NCI-H82 treated with DMSO at 0.1 percent for 48 hours (cell line): Measurements from ENCODE around the gene CER1.
A peak's percentile ranks its signal among the peaks of the same experiment; 100 is the strongest.

Experiments used
- DNase-seq: peaks from one replicate; lab custom pipeline; 2025; ENCODE audit not compliant: unreplicated experiment; lab: John Stamatoyannopoulos, UW

The CER1 gene

DNA sequence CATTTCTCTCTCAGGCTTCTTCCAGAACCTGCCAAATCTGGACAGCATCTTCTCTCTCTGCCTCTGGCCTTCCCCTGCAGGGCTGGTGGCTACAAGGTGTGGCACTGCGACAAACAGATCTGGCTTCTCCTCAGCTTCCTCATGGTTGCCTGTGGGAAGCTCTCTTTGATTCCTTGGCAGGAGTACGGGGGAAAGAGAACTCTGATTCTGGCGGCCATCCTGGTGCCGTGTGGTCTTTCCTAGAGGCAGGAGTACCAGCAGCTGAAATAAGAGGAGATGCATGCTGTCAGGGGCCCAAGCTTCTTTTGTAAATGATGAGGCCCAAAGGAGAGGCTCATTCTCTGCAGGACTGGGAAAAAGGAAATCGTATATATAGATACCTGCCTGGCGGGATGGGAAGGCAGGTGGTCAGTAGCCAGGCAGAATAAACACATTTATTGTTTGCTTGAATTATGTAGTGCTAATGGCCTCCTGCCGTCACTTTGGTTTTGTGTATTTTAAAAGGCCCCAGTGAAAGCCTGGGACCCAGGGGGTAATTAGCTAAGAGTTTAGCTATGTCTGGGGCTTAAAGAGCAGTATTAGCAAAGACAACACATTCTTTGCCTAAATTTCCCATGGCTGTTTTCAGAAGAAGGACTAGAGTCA, at the start of gene CER1:
Gene CER1, minus strand, starts transcription at position 343 of the 645 bp plus-strand sequence. Its CDS starts 61 bp downstream, at position 282.
- DNase-seq, result no peak

- no peak for DNase-seq
Observed at GRCh38 chr9:14770592-14770991, 48.1 kb upstream of the CER1 start.

GRCh38 chr9:14769230-14769571, 46.7 kb upstream of the CER1 start:
- peak; percentile 65 for DNase-seq

- DNase-seq, result peak; percentile 38
Observed at GRCh38 chr9:14768405-14769229, 46.1 kb upstream of the CER1 start.

- DNase-seq, result no peak
Observed at GRCh38 chr9:14766299-14766698, 43.8 kb upstream of the CER1 start.

DNA sequence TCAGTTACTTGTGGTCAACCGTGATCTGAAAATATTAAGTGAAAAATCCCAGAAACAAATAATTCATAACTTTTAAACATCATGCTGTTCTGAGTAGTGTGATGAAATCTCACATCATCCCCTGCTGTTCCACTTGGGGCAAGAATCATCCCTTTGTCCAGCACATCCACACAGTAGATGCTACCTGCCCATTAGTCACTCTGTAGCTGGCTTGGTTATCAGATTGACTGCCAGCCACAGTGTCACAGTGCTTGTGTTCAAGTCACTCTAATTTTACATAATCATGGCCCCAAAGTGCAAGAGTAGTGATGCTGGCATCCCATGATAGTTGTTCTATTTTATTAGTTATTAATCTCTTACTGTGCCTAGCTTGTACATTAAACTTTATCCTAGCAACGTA, 39.1 kb upstream of the CER1 start:
- DNase-seq, result no peak

- DNase-seq, result no peak
Observed at GRCh38 chr9:14760060-14760459, 37.5 kb upstream of the CER1 start.

DNA sequence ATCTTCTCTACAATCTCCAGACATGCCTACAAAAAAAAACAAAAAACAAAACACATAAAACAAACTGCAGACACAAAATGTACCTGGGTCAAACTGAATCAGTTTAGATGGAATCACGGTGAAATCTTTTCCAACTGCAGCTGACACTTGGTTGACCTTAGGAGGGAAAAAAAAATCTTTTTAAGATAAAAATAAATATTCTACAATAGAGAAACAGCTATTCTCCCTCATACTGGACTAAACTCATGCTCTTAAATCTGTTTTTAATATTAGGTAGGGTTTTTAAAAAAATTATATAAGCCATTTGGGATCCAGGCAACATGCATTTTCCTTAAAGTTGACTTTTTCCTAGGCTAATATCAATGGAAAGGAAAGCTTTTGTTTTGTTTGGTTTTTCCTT, 33.8 kb upstream of the CER1 start:
- no peak for DNase-seq

DNA sequence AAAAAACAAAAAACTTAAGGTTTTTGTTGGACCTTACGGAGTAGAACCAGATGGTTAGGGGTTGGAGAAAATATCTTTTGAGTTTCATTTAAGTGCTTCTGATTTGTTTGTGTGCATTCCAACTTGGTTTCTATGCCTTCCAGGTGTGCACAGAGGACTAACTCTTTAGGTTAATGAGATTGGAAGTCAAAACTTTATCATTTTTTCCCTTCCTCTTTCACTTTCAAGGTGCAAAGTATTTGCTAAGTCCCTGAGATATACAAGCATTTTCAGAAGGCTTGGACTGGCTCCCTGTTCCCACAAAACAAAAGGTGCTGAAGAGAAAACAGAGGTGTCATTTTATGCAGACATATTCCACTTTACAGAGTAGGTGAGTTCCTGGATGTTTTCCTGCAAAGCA, 30.3 kb upstream of the CER1 start:
- DNase-seq, result no peak

DNA sequence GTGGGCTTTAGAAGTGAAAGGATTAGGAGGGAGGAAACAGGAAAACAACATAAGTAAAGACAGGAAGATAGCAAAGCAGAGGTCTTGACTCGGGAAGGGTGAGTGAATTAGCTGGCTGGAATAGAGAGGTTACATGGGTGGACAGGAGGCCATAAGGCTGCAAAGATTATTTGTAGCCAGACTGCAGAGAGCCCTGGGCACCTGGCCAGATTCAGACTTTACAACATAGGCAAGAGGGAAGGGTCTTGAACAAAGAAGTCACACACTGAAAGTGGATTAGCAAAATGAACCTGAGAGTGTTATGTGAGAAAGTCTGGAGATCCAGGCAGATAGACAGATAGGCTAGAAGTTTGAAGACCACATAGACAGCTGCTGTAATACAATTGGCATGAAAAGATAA, 29.7 kb upstream of the CER1 start:
- DNase-seq, result peak; percentile 82

- DNase-seq, result no peak
Observed at GRCh38 chr9:14750821-14751220, 28.3 kb upstream of the CER1 start.

DNA sequence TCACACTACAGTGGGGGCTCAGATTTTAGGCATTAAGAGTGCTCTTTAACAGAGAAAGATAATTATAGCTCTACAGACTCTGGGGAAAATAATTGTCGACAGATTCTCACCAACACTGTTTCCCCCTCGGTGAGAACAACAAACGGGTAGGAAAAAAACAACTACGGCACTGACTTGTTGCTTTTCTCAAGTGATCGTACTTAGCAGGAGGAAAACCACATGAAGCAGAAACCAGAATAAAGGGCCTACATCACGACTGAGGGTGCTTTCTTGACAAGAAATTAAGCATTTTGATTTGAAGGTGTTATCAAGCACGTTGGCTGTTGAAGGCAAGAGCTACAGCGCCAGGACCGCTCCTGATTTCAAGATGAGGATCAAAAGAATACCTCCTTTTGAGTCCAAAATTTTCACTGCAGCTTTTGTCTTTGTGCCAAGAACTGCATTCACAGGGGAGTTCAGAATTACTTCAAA, 27.2 kb upstream of the CER1 start:
- DNase-seq, result no peak

GRCh38 chr9:14748373-14748772, 25.8 kb upstream of the CER1 start:
- no peak for DNase-seq

GRCh38 chr9:14747111-14747510, 24.6 kb upstream of the CER1 start:
- no peak for DNase-seq

- DNase-seq, result no peak
Observed at GRCh38 chr9:14746626-14747025, 24.1 kb upstream of the CER1 start.

DNA sequence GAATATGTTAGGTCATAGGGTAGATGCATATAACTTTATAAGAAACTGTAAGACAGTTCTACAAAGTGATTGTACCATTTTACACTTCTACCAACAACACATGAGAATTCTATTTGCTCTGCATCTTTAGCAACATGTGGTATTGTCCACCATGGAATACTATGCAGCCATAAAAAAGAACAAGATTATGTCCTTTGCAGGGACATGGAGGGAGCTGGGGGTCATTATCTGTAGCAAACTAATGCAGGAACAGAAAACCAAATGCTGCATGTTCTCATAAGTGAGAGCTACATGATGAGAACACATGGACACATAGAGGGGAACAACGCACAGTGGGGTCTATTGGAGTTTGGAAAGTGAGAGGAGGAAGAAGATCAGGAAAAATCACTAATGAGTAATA, 22.2 kb upstream of the CER1 start:
- no peak for DNase-seq

DNA sequence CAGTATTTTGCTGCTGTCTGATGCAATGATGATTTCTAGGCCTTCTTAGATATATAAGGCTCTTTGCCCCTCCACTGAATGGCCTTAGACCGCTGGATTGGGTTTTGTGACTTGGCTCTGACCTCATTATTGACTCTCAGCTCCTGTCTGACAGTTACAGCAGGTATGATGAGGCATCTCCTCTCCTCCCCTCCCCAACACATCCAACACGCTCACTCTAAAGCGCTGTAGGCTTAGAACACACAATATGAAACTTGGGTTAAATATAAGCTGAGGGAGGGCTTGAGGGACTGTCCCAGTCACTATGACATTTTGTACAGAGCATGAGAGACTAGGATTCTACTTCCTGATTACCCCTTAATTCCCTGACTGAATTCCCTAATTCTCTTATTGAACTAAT, 18.8 kb upstream of the CER1 start:
- DNase-seq, result no peak

DNA sequence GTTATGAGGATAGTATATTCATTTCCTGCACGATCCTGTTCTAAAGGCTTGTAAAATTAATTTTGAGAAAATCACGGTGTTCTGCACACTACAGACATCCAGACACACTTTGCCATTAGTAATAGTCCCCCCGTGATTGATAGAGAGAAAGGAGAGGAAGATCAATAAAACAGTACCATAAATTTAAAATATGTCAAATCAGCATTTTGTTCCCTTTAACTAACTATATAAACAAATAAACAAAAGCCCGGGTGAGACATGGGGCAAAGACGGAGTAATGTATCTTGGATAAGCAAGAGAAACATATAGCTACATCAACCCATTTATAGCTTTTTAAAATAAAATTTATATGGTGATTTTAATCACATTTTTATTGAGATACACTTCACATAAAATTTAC, 10.6 kb upstream of the CER1 start:
- no peak for DNase-seq

- no peak for DNase-seq
Observed at GRCh38 chr9:14731294-14731981, 8.9 kb upstream of the CER1 start.

DNA sequence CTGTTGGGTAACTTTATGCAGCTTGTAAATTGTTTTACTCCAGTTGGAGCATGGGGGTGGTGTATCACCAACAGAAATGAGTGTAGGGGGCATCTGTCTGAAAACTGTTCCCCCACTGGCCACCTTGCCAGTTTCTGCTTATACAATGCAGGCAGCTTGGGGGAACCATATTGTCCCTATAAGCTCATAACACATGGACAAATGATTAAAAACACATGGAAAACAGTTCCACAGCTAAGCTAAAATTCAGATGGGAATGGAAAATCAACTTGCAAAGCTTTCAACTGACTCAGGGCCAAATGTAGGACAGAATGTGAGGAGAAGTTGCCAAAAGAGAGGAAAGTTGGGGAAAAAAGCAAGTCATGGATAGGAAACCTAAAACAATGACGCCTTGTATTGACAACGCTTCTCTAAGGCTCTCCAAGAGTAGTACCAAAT, 7.9 kb upstream of the CER1 start:
- DNase-seq, result no peak

GRCh38 chr9:14723301-14723700, 768 bp upstream of the CER1 start:
- no peak for DNase-seq
